ENCODE data around the gene SRGAP2.
A peak's percentile ranks its signal among the peaks of the same experiment; 100 is the strongest.

SRGAP2 gene

DNA sequence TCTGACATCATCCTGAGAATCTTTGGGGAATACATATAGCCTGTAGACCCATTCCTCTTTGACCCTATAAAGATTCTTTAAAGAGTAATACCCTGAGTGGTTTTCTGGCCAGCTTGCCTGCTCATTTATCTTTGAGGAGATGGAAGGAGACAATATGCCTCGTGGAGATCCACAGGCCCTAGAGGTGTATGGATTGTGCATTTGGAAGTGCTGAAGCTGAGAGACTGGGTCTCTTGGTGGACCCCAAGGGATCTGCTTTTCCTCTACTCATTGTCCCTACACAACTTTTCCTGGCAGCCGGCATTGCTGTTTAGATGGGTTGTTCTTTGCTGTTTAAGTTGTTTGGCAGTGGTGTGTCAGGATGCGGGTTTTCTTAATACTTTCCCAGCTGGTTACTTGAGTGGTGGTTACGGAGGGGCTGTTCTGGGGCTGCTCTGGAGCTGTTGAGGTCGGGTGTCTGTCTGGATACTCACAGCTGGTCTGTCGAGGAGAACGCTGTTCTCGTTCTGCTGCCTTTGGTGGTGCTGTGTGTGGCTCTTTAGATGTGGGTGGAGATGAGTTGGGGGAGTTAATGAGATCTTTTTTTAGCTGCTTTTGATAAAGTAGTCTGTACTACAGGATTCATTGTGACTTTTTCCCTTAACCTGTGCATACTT lies 49.5 kb downstream of the SRGAP2 start:
- peak; percentile 48 for DNase-seq
